ENCODE measurements around the gene ANXA2R.

DNA sequence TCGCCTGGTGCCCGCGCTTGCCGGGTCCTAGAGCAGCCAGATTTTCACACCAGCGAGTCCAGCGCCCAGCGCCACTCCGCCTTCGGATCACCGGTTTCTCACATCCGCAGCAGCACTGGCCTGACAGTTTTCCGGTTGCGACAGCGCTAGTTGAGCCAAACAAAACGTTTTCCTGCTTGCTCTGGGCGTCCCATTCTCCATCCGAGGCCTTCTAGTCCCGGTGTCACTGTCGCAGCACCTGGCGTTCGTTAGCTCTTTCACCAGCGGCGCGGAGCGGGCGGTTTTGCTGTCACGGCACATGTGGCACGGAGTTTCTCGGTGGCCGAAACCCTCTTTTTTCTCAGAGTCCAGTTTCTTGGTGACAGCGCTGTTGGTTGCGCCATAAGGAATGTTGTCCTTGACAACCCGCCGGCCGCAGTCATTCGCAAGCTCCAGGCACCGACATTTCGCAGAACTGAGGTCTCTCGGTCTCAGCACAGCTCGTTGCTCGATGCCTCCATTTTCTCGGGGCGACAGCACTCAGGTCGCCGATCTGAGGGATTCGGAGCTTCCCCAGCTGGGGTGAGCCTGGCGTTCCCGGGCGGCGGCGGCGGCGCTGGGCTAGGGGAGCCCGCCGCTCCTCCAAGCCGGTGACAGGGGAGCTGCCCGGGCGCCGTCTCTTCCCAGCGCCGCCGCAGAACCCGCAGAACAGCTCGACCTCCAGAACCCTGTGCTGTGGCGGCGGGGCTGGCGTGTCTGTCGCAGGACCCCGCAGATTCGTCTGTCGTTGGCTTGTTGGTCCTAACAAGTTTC, 47.8 kb downstream of the ANXA2R start:
- TF ChIP-seq, protein P1, sequence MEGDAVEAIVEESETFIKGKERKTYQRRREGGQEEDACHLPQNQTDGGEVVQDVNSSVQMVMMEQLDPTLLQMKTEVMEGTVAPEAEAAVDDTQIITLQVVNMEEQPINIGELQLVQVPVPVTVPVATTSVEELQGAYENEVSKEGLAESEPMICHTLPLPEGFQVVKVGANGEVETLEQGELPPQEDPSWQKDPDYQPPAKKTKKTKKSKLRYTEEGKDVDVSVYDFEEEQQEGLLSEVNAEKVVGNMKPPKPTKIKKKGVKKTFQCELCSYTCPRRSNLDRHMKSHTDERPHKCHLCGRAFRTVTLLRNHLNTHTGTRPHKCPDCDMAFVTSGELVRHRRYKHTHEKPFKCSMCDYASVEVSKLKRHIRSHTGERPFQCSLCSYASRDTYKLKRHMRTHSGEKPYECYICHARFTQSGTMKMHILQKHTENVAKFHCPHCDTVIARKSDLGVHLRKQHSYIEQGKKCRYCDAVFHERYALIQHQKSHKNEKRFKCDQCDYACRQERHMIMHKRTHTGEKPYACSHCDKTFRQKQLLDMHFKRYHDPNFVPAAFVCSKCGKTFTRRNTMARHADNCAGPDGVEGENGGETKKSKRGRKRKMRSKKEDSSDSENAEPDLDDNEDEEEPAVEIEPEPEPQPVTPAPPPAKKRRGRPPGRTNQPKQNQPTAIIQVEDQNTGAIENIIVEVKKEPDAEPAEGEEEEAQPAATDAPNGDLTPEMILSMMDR (IDR thresholded peaks at IDR 0.05; ENCODE audit: poor library complexity), result no peak
- TF ChIP-seq EZH2 (IDR thresholded peaks at IDR 0.05; ENCODE audit: borderline replicate concordance), result peak; percentile 87
- TF ChIP-seq EZH2phosphoT487 (IDR thresholded peaks at IDR 0.05; ENCODE audit: low read depth, severe bottlenecking, unreplicated experiment), result peak; percentile 30
